Endothelial cell of umbilical vein (primary cell): ENCODE data around the gene URAD. TPM values are rescaled to one million over a fixed set of nuclear protein-coding genes. Genes with fewer than 3 reads are reported as not detected.

Source experiments
- BruUV-seq: library from RNA; stranded (reverse); fragments of 400-500 nt; replicated peaks from 2 replicates; lab custom pipeline; 2021; lab: Mats Ljungman, UMichigan
- CTCF ChIA-PET: fragments of 300-600, 350-600 bp; sonication (Branson Sonifier 250); formaldehyde crosslinking; loops from one replicate; lab custom pipeline; 2021; ENCODE audit warnings: antibody characterized with exemption, inconsistent platforms; lab: Charles Lee
- POLR2A ChIA-PET: fragments of 300-600, 350-600 bp; sonication (Branson Sonifier 250); formaldehyde crosslinking; loops from one replicate; lab custom pipeline; 2021; ENCODE audit warnings: antibody characterized with exemption, inconsistent platforms; lab: Charles Lee
- DNase-seq: peaks from one replicate; pipeline ENCODE4 v3.0.0-alpha.2; 2011; ENCODE audit warnings: low read depth, low spot score
- FAIRE-seq: peaks from 2 replicates; lab custom pipeline; 2011; peaks lifted over from hg19 to GRCh38; lab: Jason Lieb, UNC
- H2AFZ ChIP-seq: 2 replicates; pipeline ENCODE4 v1.6.0; 2012; ENCODE audit warnings: low read depth, low read length, control low read depth, inconsistent platforms
- H3K27ac ChIP-seq: 2 replicates; pipeline ENCODE4 v1.5.1; 2011; ENCODE audit warnings: low read depth, mild to moderate bottlenecking, control low read depth, low read length, moderate library complexity; ENCODE audit not compliant: insufficient read depth
- H3K27me3 ChIP-seq, 2 experiments: 2 replicates each; pipeline versions ENCODE4 v1.6.0 to v1.6.1; 2011; ENCODE audit warnings: low read length in 2 of 2, mixed read lengths in 1 of 2; ENCODE audit not compliant: control insufficient read depth in 2 of 2, insufficient read depth in 2 of 2
- H3K36me3 ChIP-seq, 2 experiments: 2 replicates in 1 of 2; 3 replicates in 1 of 2; pipeline ENCODE4 v1.5.1; 2011; ENCODE audit warnings: low read length in 2 of 2, mild to moderate bottlenecking in 1 of 2, moderate library complexity in 1 of 2; ENCODE audit not compliant: control insufficient read depth in 2 of 2, insufficient read depth in 2 of 2; ENCODE audit errors: extremely low read depth in 1 of 2
- H3K4me1 ChIP-seq: 3 replicates; pipeline ENCODE4 v1.5.1; 2011; ENCODE audit warnings: mild to moderate bottlenecking, low read length; ENCODE audit not compliant: control insufficient read depth, insufficient read depth; ENCODE audit errors: extremely low read depth
- H3K4me2 ChIP-seq: 2 replicates; pipeline ENCODE4 v1.6.1; 2011; ENCODE audit warnings: low read length, control low read depth, mixed read lengths; ENCODE audit not compliant: insufficient read depth
- H3K4me3 ChIP-seq, 3 experiments: fragments of 200-600 bp in 1 of 3; sonication (generic), shearing (Covaris generic) in 1 of 3; replicated peaks in 1 of 3; 2 replicates each; pipeline ENCODE4 v1.5.1; 2011 to 2016; ENCODE audit warnings: control low read depth in 3 of 3, low read length in 3 of 3, mild to moderate bottlenecking in 2 of 3, inconsistent platforms in 1 of 3, low read depth in 1 of 3, moderate library complexity in 1 of 3; ENCODE audit not compliant: insufficient read depth in 1 of 3
- H3K79me2 ChIP-seq: 2 replicates; pipeline ENCODE4 v1.6.0; 2012; ENCODE audit warnings: low read length, inconsistent platforms; ENCODE audit not compliant: control insufficient read depth, insufficient read depth
- H3K9ac ChIP-seq: replicated peaks from 2 replicates; pipeline ENCODE3; 2011; ENCODE audit warnings: low read length, control low read depth; ENCODE audit not compliant: insufficient read depth; ENCODE audit errors: extremely low read depth
- H3K9me1 ChIP-seq: replicated peaks from 3 replicates; pipeline ENCODE4 v1.6.0; 2011; ENCODE audit warnings: mild to moderate bottlenecking, low read length; ENCODE audit not compliant: control insufficient read depth, insufficient read depth; ENCODE audit errors: extremely low read depth
- H3K9me3 ChIP-seq: replicated peaks from 2 replicates; pipeline ENCODE4 v1.5.1; 2012; ENCODE audit warnings: low read length, inconsistent platforms; ENCODE audit not compliant: control insufficient read depth, insufficient read depth
- H4K20me1 ChIP-seq: replicated peaks from 2 replicates; pipeline ENCODE3; 2011; ENCODE audit warnings: mild to moderate bottlenecking, low read length; ENCODE audit not compliant: control insufficient read depth, insufficient read depth; ENCODE audit errors: extremely low read depth
- CTCF ChIP-seq, 2 donors: IDR thresholded peaks; 1 replicate in 1 of 2; 2 replicates in 1 of 2; pipeline ENCODE4 v1.5.1; 2011; ENCODE audit warnings: low read length in 2 of 2, mild to moderate bottlenecking in 2 of 2, moderate library complexity in 2 of 2, control low read depth in 1 of 2, inconsistent platforms in 1 of 2, low read depth in 1 of 2; ENCODE audit not compliant: insufficient read depth in 1 of 2; ENCODE audit errors: extremely low read depth in 1 of 2
- EZH2 ChIP-seq: IDR thresholded peaks from 2 replicates; pipeline ENCODE4 v1.6.1; 2012; ENCODE audit warnings: borderline replicate concordance, low read depth, mild to moderate bottlenecking, moderate library complexity, low read length, inconsistent platforms; ENCODE audit not compliant: severe bottlenecking
- FOS ChIP-seq: IDR thresholded peaks from 2 replicates; pipeline ENCODE4 v1.6.1; 2011; ENCODE audit warnings: mild to moderate bottlenecking, low read length, moderate library complexity, borderline replicate concordance; ENCODE audit not compliant: insufficient read depth
- GATA2 ChIP-seq: IDR thresholded peaks from 2 replicates; pipeline ENCODE4 v1.7.0; 2011; ENCODE audit warnings: low read depth, mild to moderate bottlenecking, moderate library complexity, mixed read lengths, low read length; ENCODE audit not compliant: insufficient read length, insufficient read depth
- JUN ChIP-seq: IDR thresholded peaks from 2 replicates; pipeline ENCODE4 v1.6.1; 2011; ENCODE audit warnings: borderline replicate concordance, low read depth; ENCODE audit not compliant: insufficient read length, insufficient read depth
- MAX ChIP-seq: IDR thresholded peaks from 2 replicates; pipeline ENCODE4 v1.6.1; 2011; ENCODE audit not compliant: insufficient read depth, insufficient read length
- MYC ChIP-seq: IDR thresholded peaks from one replicate; pipeline ENCODE4 v1.6.1; 2011; ENCODE audit warnings: mild to moderate bottlenecking, low read depth, low read length
- POLR2A ChIP-seq: IDR thresholded peaks from 2 replicates; pipeline ENCODE4 v1.6.1; 2012; ENCODE audit warnings: low read depth, mild to moderate bottlenecking, control low read depth, low read length
- POLR2AphosphoS5 ChIP-seq: IDR thresholded peaks from 2 replicates; pipeline ENCODE4 v1.6.1; 2012; ENCODE audit warnings: low read depth, mild to moderate bottlenecking, control low read depth, low read length, moderate library complexity; ENCODE audit not compliant: insufficient read depth
- dilution Hi-C: fragments of 300-500 bp; cut with MboI; formaldehyde crosslinking; loops from one replicate; pipeline ENCODE4 v1.15.0; 2019; ENCODE audit warnings: low sequenced_read_pairs; ENCODE audit not compliant: extremely low pct_ligation_motif_present
- intact Hi-C: fragments of 100-400 bp; cut with micrococcal nuclease; formaldehyde crosslinking; loops from one replicate; pipeline ENCODE4 v1.10.0; 2022
- polyA plus RNA-seq, 4 experiments: library from polyadenylated mRNA; depleted of rRNA in 3 of 4; stranded (reverse) in 3 of 4; unstranded in 1 of 4; fragments of >200 nt; gene quantifications; 2 replicates each; pipeline versions ENCODE4 v1.2.1 to v1.2.3, GENCODE V29; 2011 to 2012; ENCODE audit warnings: missing spikeins in 1 of 4
- total RNA-seq: library from RNA; stranded (reverse); gene quantifications from 2 replicates; pipeline ENCODE4 v1.2.3, GENCODE V29; 2021

URAD gene
- total and polyA plus RNA-seq, 2 donors (not counting 3 experiments of a cell fraction or from before 2014, with no cell fraction given), result not detected

GRCh38 chr13:27982361-27982760, 6.1 kb downstream of the URAD start:
- intact Hi-C loops, result loop anchor here (10.0 kb wide), 1 partner anchor 998 kb away; no protein-coding TSS in a partner anchor
- dilution Hi-C loops, result no loop called here
- no peak overlapping the region for H3K27ac ChIP-seq
- H3K27me3 ChIP-seq, result peaks cover 51 to 57% of the 10 kb centered on the region in 2 experiments
- no peak for DNase-seq
- H3K9me3 ChIP-seq, result no peaks in the 10 kb centered on the region
- no peaks in the 10 kb centered on the region for H3K9me1 ChIP-seq
- H3K4me3 ChIP-seq, result no peak overlapping the region
- no peak overlapping the region for H3K4me2 ChIP-seq
- TF ChIP-seq MYC (no peak), EZH2 (no peak), FOS (no peak), CTCF (IDR thresholded peaks at IDR 0.05; ENCODE audit: extremely low read depth in 1 of 2, insufficient read depth in 1 of 2, low read depth in 1 of 2, low read length in 2 of 2) (no peak), GATA2 (no peak), MAX (no peak), POLR2AphosphoS5 (no peak), POLR2A (no peak), JUN (no peak)
- no peaks in the 10 kb centered on the region for H4K20me1 ChIP-seq
- BruUV-seq, result no TSS peak
- H2AFZ ChIP-seq, result no peak overlapping the region
- no peaks in the 10 kb centered on the region for H3K4me1 ChIP-seq
- no peak overlapping the region for H3K9ac ChIP-seq
- H3K36me3 ChIP-seq, result no peaks in the 10 kb centered on the region
- POLR2A ChIA-PET, result no interaction called here
- FAIRE-seq, result no peak
- CTCF ChIA-PET, result interaction anchor here (0.7 to 9.6 kb wide), 5 partner anchors 28 to 622 kb away, joined by 3 to 207 read pairs (median 25); no protein-coding TSS in a partner anchor
- no peaks in the 10 kb centered on the region for H3K79me2 ChIP-seq
